HG03060 (cell line): Measurements from ENCODE around the gene MFAP2.

Experiments
- ATAC-seq: cut with Tn5 transposase; IDR thresholded peaks from one replicate; pipeline ENCODE4 v1.9.1; 2021; ENCODE audit warnings: low read depth, moderate number of reproducible peaks; ENCODE audit not compliant: unreplicated experiment

Gene MFAP2

DNA sequence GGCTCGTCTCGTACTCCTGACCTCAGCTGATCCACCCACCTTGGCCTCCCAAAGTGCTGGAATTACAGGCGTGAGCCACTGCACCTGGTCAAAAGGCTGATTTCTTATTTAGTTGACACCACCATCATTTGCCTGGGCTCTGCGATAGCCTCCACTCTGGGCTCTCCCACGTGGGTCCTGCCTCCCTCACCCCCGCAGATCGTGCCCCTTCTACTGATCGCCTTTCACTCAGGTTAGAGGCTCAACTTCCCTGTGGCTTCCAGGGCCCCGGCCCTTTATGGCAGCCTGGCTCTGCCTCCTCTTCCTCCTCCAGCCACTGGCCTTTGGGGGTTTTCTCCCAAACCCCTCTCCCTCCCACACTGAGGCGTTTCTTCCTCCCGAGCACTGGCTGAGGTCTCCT lies 2.5 kb upstream of the MFAP2 start:
- no peak for ATAC-seq

DNA sequence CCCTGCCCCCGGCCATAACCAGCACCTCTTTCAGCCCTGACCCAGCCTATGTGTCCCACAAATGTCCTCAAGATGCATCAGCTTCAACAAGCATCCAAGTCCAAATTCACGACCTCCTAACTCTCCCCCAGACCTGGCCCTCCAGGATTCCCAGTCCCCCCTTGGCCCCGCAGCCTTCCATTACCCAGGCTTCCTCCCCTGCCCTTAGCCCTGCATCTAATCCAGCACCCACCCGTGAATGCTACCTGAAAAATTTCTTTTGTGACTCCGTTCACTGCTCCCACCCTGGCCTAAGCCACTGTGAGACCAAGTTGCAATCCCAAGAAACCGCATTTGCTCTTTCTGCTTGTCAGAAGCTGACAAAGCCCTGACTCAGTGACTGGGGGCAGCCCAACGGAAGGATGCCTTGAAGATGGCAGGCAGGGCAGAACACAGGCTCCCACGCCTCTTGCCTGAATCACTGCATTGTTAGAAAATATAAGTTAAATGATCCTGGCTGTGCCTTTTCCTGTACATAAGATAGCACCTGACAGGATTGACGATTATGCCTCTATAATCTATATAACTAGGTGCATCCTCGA lies 939 bp upstream of the MFAP2 start:
- ATAC-seq, result no peak

DNA sequence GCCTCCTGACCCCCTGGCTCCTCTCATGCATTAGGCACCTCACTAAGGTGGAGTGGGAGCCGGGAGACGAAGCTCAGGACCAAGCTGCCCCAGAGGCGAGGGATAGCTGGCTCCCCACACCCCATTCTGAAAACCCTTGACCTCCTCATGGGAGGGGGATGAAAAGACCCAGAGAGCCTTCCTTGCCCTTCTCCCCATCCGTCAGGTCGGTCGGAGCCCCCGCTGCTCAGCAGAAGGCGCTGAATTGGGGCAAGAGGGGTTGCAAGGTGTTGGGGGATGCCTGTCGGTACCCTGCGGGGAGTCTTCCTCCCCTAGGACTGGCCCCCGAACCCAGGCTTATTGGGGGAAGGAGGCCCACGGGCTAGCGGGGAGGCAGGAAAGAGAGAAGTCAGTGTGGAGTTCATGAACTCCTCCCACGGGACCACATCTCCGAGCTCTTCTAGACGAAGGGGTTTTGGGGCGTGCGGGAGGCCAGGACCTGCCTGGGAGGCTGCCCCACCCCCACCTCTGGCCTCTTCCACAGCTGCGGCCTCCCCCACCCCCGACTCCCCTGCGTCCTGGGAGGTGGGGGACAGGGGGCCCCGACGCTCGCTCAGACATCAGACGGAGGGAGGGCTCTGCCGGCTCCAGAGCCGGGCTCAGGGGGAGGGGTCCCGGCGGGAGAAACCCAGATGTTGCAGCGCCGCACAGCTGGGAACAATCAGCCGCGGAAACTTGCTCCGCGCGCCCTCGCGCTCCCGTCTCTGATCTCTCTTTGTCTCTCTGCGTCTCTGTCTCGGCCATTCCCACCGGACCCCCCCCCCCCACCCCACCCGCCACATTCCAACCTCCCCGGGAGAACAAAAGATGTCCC lies 719 bp downstream of the MFAP2 start:
- no peak for ATAC-seq

DNA sequence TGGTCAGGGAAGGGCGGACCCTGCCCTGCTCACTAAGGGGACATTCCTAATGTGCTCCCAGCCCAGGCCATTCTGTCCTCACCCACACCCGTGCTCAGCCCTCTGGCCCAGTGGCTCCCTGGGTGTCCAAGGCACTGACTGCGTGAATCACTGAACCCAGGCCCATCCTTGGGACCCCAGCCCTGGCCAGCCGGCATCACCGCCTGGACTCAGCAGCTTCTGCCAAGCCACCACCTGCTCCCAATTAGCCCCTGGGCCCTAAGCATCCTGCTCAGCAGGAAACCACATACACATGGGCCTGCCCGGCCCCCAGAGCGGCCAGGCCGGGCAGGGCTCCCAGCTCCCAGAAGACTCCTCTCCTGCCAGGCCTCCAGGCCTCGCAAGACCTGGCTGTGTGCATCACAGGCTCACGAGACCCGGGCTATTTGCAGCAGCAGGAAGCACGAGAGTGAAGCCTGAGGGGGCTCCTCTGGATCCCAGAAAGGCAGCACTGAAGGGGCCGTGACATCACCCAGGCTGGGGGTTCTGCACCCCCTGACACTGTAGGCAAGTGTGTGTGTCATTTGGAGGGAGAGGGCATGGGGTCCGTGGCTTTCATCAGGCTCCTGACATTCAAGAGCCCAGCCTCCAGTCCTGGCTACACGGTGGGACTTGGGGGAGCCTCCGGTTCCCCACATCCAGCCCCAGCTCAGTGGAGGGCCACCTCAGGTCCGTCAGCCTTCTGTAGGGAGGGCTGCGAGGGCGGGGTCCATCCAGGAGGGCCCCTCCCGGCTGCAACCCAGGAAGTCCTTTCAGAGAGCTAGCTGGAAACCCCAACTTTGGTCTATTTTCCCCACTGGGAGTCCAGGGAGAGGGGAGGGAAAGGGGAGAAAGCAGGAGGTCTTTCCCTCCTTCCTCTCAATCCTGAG lies 1.6 kb downstream of the MFAP2 start:
- ATAC-seq, result no peak

DNA sequence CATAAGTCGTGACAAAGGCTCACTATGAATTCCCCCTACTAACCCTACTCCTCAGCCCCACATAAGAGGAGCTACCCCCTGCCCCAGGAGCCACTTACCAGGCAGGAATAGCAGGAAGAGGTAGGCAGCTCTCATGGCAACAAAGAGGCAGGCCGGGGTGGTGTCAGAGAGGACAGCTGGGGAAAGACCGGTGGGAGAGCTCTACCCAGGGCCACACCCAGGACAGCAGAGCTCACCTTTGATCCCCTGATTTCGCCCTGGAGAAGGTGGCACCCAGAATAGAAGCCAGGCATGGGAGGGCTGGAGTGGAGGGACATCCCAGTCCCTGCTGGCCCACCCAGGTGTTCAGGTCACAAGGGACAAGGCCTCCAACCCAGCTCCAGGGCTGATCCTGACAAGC lies 2.3 kb downstream of the MFAP2 start:
- no peak for ATAC-seq

DNA sequence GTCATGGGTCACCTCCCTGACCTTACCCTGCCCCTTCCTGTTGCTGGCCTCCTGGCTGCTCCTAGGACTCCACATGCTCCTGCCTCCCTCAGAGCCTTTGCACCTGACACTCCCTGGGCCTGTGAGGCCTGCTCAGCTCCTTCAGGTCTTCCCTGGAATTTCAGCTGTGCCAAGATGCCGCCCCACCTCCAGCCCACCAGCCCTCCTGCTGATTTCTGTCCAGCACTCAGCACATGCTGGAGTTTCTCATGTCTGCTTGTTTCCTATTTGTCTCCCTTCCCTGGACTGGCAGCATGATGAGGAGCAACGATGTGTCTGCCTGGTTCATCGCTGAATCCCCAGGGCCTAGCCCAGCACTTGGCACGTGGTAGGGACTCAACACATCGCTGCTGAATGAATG lies 3.0 kb downstream of the MFAP2 start:
- no peak for ATAC-seq

DNA sequence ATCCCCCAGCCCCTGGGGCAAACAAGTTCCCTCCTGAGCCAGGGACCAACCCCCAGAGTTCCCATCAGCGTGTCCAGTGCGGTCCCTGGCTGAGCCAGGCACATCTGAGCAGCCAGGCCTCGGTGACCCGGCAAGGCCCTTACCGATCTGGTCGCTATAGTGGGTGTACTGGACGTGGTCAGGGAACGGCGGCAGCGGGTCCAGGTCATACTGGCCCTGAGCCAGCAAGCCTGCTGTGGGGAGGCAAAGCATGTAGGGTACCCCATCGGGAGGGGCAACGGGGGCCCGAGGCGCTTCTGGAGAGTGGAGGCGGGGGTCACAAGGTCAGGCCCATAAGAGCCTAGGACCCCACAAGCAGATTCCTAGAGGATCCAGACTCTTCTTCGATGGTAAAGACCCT lies 3.5 kb downstream of the MFAP2 start:
- no peak for ATAC-seq

DNA sequence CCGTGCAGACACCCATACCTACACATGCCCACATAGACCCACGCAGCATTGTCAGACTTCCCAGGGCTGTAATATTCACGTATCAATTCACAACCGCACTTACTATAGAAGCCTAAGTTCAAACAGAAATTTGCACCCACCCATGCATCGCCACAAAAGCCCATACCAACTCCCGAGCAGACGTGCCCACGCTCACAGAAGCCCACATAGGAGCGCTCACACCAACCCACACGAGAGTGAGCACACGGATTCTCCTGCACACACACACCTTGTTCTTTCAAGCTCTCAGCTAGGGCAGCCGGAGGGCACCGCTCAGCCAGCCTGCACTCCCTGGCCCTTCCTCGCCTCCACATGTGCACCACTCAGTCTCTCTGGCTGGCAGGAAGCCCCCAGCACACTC lies 4.6 kb downstream of the MFAP2 start:
- ATAC-seq, result no peak

DNA sequence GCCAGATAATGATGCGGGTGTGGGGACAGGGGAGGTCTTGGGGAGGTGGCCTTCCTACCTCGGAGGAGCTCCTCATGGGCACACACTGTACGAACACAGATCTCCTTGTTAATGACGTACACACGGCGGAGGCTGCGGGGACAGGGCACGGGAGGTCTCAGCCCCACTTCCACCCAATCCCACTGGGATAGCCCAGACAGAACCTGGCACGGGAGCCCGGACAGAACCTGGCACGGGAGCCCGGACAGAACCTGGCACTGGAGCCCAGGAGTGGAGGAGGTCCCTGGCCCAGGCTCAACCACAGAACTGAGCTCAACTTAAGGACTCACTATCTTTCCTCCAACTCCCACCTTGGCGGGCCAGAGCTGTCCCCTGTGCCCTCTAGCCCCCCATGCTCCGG lies 5.2 kb downstream of the MFAP2 start:
- ATAC-seq, result no peak

DNA sequence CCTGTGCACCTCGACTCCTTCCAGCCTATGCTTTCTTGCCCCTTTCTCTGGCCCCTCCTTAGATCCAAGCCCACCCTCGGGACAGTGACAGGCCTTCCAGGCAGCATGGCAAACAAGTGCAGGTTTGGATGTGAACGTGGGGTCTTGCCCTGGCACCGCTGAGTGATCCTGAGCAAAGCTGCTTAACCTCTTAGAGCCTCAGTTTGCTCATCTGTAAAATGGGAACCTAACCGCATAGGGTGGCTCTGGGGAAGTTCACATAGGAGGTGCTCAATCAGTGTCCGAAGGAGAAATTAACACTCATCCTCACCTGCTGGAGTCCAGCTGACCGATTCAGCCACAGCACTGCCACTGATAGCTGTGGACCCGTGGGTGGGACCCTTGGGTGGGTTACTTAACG lies 7.2 kb downstream of the MFAP2 start:
- no peak for ATAC-seq

DNA sequence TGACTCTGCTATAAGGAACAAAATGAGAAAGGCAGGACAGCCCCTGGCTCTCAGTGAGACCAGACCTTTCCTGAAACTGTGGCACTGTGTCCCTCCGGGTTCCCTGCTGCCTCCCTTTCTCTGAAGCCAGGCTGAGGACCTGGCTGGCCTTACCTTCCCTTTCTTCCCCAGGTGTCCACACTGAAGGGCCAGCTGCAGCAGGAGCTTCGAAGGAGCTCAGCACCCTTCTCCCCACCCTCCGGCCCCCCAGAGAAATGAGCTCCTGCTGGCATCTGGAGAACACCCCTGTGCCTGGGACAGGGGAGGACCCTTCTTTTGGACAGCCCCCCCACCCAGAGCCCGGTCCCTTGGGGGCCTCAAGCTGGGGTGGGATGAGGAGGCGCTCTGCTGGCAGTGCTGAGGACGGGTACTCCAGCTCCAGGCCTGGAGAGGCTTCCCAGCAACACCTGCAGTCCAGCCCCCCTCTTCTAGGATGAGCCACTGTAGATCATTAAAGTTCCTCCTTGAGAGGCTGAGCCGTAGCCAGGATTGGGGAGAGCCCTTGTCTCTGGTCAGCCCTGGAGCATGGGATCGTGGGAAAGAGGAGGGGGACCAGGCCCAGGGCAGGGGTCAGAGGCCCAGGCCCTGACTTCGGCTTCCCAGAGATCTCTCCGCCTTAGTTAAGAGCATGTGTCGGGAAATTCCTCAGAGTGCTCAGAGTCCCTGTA lies 8.1 kb downstream of the MFAP2 start:
- ATAC-seq, result no peak

DNA sequence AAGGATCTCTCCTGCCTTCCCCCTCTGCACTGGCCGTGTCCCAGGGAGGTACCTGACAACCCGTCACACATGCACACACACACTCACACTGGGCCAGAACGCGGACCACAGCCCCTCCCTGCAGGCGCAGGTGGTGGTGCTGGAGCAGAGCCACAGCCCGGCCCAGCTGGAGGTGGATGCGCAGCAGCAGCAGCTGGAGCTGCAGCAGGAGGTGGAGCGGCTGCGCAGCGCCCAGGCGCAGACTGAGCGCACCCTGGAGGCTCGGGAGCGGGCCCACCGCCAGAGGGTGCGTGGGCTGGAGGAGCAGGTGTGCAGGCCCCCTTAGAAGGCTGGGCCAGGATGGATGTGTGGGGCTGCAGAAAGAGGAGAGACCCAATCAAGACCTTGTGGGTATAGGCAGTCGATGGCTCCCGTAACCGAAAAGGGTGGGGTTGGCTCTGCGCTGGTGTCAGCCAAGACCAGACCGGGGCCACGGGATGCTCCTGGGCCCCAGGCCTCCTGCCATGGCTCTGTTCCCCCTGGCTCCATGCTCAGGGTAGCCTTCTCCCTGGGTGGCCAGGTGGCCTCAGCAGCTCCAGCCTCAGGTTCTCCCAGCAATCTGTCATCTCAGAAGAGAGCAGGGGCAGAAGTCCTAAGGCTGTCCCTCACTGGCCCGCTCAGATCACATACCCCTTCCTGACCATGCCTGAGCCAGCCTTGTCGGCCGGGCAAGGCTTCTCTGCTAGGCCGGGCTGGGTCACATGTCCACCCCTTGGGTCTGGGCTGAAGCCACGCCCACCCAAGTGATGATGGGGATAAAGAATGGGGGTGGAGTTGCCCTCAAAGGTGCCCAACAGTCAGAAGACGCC lies 8.9 kb downstream of the MFAP2 start:
- no peak for ATAC-seq

DNA sequence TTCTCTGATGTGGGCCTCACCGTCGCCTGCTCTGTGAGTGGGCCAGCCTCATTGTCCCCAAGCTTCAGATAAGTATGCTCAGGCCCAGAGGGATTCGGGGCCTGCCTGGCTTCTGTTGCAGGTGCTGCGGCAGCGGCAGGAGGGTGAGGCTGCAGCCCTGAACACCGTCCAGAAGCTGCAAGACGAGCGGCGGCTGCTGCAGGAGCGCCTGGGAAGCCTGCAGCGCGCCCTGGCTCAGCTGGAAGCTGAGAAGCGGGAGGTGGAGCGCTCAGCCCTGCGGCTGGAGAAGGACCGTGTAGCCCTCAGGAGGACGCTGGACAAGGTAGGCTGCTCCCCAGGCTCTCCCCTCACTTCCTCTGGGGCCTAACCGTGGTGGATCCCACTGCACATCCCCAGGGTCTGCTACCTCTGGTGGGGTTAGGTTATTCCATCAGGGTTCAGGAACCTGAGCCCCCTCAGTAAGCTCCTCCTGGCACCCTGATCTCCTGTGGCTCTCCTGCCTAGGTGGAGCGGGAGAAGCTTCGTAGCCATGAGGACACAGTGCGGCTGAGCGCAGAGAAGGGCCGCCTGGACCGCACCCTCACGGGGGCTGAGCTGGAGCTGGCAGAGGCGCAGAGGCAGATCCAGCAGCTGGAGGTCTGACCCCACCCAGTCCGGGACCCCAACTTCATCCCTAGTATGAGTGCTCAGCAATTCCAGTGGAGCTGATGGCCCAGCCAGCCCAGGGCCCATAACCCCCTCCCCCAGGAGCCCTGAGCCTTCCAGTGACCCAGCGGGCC lies 10.1 kb downstream of the MFAP2 start:
- no peak for ATAC-seq

DNA sequence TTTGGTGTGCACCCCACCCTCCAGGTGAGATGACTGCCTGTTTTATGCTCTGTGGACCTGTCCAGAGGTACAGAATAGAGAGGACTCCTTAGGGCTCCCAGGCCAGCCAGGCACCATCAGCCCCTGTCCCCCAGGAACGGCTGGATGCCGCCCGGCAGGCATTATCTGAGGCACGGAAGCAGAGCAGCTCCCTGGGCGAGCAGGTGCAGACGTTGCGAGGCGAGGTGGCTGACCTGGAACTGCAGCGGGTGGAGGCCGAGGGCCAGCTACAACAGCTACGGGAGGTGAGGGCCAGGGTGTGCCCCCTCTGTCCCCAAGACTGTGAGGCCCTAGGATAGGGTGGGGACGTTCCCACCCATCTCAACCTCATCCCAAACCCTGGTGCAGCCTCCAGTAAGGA lies 10.8 kb downstream of the MFAP2 start:
- ATAC-seq, result no peak

DNA sequence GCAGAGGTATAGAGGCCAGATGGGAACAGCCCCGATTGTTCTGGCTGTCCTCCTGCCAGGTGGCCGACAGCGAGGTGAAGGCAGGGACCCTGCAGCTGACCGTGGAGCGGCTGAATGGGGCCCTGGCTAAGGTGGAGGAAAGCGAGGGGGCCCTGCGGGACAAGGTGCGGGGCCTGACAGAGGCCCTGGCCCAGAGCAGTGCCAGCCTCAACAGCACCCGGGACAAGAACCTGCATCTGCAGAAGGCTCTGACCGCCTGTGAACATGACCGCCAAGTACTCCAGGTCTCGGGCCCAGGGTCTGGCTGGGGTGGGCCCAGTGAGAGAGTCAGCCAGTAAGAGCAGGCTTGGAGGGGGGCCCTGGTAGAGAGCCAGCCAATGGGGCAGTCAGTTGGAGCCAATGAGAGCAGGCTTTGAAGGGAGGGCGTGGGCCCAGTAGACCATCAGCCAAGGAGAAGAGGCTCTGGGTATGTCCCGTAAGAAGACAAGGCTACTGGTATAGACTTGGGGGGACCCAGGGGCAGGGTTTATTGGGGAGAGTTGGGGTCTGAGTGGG lies 11.3 kb downstream of the MFAP2 start:
- ATAC-seq, result no peak

DNA sequence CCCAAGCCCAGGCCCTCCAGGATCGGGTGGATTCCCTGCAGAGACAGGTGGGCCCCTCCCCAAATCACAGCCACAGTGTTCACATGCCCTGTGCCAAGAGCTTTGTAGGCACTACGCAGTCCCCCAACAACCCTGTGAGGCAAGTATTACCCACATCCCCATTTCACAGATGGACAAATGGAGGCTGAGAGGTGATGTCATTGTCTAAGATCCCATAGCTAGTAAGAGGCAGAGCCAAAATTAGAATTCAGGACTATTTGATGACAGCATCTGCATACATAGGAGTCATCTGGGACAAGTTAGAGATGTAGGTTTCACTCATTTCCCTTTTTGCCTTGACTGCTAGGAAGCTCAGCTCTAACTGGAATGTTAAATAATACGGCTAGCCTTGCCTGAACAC lies 12.0 kb downstream of the MFAP2 start:
- ATAC-seq, result no peak

DNA sequence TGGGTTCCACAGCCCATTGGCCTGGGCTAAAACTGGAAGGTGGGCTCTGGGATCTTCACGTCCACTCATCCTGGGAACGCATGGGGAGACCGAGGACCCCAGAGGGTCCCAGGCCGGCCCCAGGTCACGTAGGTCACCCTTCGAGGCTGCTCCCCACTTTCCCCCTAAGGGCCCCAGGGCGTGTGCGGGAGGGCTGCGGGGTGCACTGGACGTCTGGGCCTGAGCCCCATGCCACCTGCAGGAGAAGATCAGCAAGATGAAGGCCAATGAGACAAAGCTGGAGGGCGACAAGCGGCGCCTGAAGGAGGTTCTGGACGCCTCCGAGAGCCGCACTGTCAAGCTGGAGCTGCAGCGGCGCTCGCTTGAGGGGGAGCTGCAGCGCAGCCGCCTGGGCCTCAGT lies 12.5 kb downstream of the MFAP2 start:
- ATAC-seq, result no peak

DNA sequence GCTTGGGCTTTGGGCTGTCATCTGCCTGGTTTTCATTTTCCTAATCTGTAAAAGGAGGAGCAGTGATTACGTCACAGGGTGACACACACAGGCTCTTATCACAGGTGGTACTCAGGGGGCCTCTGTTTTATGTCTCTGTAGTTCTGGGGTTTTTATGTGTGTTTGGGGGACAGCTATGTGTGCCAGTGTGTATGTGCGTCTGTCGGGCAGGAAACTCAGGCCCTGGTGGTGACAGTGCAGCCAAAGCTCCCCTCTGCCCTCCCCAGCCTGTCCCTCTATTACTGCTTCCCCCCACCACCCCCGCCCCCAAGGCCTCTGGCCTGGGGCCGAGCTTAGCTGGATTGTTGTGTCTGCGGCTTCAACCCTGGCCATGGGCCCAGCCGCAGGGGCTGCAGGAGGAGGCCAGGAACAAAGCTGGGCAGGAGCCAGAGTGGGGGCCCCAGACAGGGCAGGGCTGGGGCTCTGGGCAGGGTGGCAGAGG lies 13.3 kb downstream of the MFAP2 start:
- ATAC-seq, result no peak

DNA sequence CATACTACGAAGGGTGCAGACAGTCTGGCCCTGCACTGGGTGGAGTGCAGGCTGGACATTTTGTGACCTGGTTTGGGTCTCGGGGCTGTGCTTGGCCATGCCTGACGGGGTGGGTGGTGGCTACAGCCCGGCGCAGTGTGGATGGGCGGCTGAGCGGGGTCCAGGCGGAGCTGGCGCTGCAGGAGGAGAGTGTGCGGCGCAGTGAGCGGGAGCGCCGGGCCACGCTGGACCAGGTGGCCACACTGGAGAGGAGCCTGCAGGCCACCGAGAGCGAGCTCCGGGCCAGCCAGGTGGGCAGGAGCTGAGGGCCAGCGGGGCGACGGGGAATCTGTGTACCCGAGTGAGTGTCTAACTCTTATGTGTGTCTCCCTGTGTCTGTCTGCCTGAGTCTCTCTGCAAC lies 14.1 kb downstream of the MFAP2 start:
- no peak for ATAC-seq
